ENCODE data around the gene RFX1.

- TF ChIP-seq EZH2 (IDR thresholded peaks at IDR 0.05; ENCODE audit: insufficient read depth, poor library complexity, severe bottlenecking), result no peak
- no peak for TF ChIP-seq EZH2phosphoT487 (IDR thresholded peaks at IDR 0.05; ENCODE audit: insufficient read depth, low read depth)
Measured at GRCh38 chr19:14054721-14055120, 48.6 kb upstream of the RFX1 start.

All from GM23248 (cell line).